ENCODE data around the gene GFER. TPM values are rescaled to one million over a fixed set of nuclear protein-coding genes. Genes with fewer than 3 reads are reported as not detected.

GFER gene
- total RNA-seq, 3 donors from 2014 or later, result 34.9 to 50.0 (median 47.2) TPM

- peaks cover 24% of the 10 kb centered on the region for H3K36me3 Mint-ChIP-seq (ENCODE audit: insufficient read depth)
- H3K4me3 Mint-ChIP-seq, result peak overlapping the region; percentile 26
- no peak for DNase-seq
- peaks cover 4% of the 10 kb centered on the region for H3K27me3 Mint-ChIP-seq (ENCODE audit: low read depth)
- H3K4me1 Mint-ChIP-seq (ENCODE audit: low read depth), result peaks cover 22% of the 10 kb centered on the region
- ATAC-seq, result no peak
- H3K9me3 Mint-ChIP-seq, result no peaks in the 10 kb centered on the region
Measured at GRCh38 chr16:1975432-1976215, 8.4 kb upstream of the GFER start.

- peaks cover 8% of the 10 kb centered on the region for H3K27me3 Mint-ChIP-seq (ENCODE audit: low read depth)
- H3K4me3 Mint-ChIP-seq, result peak overlapping the region; percentile 26
- H3K4me1 Mint-ChIP-seq (ENCODE audit: low read depth), result peaks cover 18% of the 10 kb centered on the region
- H3K36me3 Mint-ChIP-seq (ENCODE audit: insufficient read depth), result peaks cover 24% of the 10 kb centered on the region
- DNase-seq, result no peak
- ATAC-seq, result no peak
- H3K9me3 Mint-ChIP-seq, result no peaks in the 10 kb centered on the region
Measured at GRCh38 chr16:1976216-1976520, 7.8 kb upstream of the GFER start.

GRCh38 chr16:1976951-1977874 lies 6.8 kb upstream of the GFER start:
- H3K4me3 Mint-ChIP-seq, result no peak overlapping the region
- no peak for ATAC-seq
- no peaks in the 10 kb centered on the region for H3K9me3 Mint-ChIP-seq
- H3K36me3 Mint-ChIP-seq (ENCODE audit: insufficient read depth), result peaks cover 24% of the 10 kb centered on the region
- DNase-seq, result no peak
- H3K27me3 Mint-ChIP-seq (ENCODE audit: low read depth), result peaks cover 13% of the 10 kb centered on the region
- H3K4me1 Mint-ChIP-seq (ENCODE audit: low read depth), result peaks cover 12% of the 10 kb centered on the region

- Mint-ChIP-seq H3K9me3 (no peaks in the 10 kb centered on the region), H3K36me3 (ENCODE audit: insufficient read depth) (peaks cover 21% of the 10 kb centered on the region), H3K4me1 (ENCODE audit: low read depth) (peaks cover 10% of the 10 kb centered on the region), H3K4me3 (no peak overlapping the region), H3K27me3 (ENCODE audit: low read depth) (peaks cover 13% of the 10 kb centered on the region)
- ATAC-seq, result no peak
- DNase-seq, result no peak
Measured at GRCh38 chr16:1977875-1978268, 6.1 kb upstream of the GFER start.

GRCh38 chr16:1978476-1979120 lies 5.4 kb upstream of the GFER start:
- ATAC-seq, result no peak
- H3K27me3 Mint-ChIP-seq (ENCODE audit: low read depth), result peaks cover 16% of the 10 kb centered on the region
- H3K4me3 Mint-ChIP-seq, result no peak overlapping the region
- peaks cover 21% of the 10 kb centered on the region for H3K36me3 Mint-ChIP-seq (ENCODE audit: insufficient read depth)
- DNase-seq, result no peak
- no peaks in the 10 kb centered on the region for H3K9me3 Mint-ChIP-seq
- H3K4me1 Mint-ChIP-seq (ENCODE audit: low read depth), result peaks cover 8% of the 10 kb centered on the region

DNA sequence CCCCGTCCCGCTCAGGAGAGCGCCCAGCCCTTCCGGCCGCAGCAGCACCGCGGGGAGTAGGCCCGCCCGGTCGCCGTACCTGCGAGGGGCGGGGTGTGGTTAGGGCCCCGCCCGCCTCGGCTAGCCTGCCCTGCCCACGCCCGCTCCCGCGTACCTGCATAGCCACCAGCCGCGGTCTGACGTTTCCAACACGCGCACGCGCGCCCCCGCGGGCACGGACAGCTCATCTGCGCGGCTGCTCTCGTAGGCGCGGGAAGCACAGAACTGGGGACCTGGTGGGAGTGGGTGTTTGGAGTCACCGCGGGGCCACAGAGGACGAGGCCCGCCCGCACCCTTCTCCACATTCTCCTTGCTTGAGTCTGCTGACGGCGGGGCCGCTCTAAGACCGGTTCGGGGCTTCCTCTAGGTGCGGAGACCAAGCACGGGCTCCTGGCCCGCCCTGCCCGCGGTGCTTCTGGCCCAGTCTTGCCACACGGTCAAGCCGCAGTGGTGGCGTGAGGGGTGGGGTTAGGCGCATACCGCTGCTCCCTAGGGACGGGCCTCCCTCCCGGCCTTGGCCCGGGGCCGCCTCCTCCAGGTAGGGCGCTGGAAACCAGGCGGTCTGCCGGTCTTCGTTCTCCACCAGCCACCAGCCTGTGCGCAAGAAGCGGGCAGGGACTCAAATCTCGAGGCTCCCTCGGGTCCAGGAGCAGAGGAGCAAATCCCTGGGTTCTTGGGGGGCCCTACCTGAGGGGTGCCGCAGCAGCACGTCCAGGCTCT lies 4.5 kb upstream of the GFER start:
- ATAC-seq (peak in 1 of 2 donors; percentile 9), DNase-seq (peak; percentile 55)
- Mint-ChIP-seq H3K4me1 (ENCODE audit: low read depth) (peaks cover 8% of the 10 kb centered on the region), H3K9me3 (no peaks in the 10 kb centered on the region), H3K36me3 (ENCODE audit: insufficient read depth) (peaks cover 21% of the 10 kb centered on the region), H3K27me3 (ENCODE audit: low read depth) (peaks cover 16% of the 10 kb centered on the region), H3K4me3 (no peak overlapping the region)

DNA sequence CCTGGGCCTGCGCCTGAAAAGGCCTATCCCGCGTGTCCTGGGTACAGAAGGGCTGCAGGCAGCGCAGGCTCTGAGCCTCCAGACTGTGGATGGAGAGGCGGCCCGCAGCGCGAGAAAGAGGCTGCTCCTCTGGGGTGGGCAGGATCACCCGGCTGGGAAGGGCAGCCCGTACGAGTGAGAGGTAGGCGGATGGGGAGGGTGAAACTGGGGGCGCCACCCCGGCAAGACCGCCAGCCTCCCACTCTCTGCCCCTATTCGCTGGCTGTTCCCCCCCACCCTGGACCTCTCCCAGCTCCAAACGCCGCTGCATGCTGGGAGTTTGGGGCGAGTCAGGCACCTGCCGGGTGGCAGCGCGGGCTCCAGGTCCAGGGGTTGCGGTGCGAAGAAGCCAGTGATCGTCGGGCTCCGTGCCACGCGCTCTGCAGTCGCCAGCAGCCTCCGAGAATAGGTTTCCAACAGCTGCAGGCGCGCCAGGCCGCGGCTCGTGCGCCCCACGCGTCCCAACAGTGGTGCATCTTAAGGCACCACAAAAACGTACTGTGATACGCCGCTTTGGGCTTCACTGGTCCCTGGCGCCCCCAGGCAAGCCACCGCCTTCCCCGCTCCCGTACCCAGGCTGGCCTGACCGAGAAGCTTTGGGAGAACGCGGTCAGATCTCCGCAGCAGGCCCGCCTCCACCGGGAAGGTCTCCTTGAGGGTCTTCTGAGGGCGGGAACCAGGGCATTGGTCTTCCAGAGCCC lies 3.8 kb upstream of the GFER start:
- peaks cover 16% of the 10 kb centered on the region for H3K27me3 Mint-ChIP-seq (ENCODE audit: low read depth)
- no peaks in the 10 kb centered on the region for H3K9me3 Mint-ChIP-seq
- ATAC-seq, result no peak
- no peak for DNase-seq
- H3K36me3 Mint-ChIP-seq (ENCODE audit: insufficient read depth), result peaks cover 16% of the 10 kb centered on the region
- peaks cover 15% of the 10 kb centered on the region for H3K4me1 Mint-ChIP-seq (ENCODE audit: low read depth)
- H3K4me3 Mint-ChIP-seq, result no peak overlapping the region

- H3K36me3 Mint-ChIP-seq (ENCODE audit: insufficient read depth), result peaks cover 13% of the 10 kb centered on the region
- H3K9me3 Mint-ChIP-seq, result no peaks in the 10 kb centered on the region
Measured at GRCh38 chr16:1980770-1981087, 3.3 kb upstream of the GFER start.

GRCh38 chr16:1981398-1981836 lies 2.6 kb upstream of the GFER start, which contains the start of gene NOXO1:
Gene NOXO1, minus strand, starts transcription at chr16:1981469. Its CDS starts 290 bp downstream, at chr16:1981179.
- H3K36me3 Mint-ChIP-seq (ENCODE audit: insufficient read depth), result peaks cover 8% of the 10 kb centered on the region
- ATAC-seq, result no peak
- peak within 1 kb of the TSS; percentile 78 for H3K4me3 Mint-ChIP-seq

More at GRCh38 chr16:1980770-1981087, 3.3 kb upstream of the GFER start:
- Mint-ChIP-seq H3K27me3 (ENCODE audit: low read depth) (peaks cover 16% of the 10 kb centered on the region), H3K4me3 (no peak overlapping the region), H3K4me1 (ENCODE audit: low read depth) (peaks cover 18% of the 10 kb centered on the region)
- DNase-seq (no peak), ATAC-seq (no peak)

DNA sequence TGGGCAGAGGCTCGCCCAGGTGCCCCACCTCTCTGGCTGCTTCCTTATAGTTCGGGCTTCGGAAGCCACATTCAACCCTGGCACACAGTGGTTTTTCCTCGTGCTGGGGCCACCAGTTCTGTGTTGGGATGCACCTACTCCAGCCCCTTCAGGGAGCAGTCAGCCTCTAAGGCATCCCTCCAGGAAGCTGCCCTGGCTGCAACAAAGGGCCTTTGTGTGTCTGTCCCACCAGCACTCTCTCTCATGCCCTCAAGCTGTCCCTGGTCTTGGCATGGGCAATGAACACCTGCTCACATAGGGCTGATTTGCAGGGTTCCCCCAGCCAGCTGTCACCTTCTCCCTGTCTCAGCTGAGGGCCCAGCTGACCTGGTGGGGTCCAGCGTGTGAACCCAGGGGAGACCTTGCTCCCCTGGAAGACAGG lies 2.0 kb upstream of the GFER start:
- no peaks in the 10 kb centered on the region for H3K9me3 Mint-ChIP-seq

More at GRCh38 chr16:1981398-1981836, 2.6 kb upstream of the GFER start, which contains the start of gene NOXO1:
- Mint-ChIP-seq H3K4me1 (ENCODE audit: low read depth) (peaks cover 18% of the 10 kb centered on the region), H3K9me3 (no peaks in the 10 kb centered on the region), H3K27me3 (ENCODE audit: low read depth) (peaks cover 16% of the 10 kb centered on the region)
- no peak for DNase-seq

DNA sequence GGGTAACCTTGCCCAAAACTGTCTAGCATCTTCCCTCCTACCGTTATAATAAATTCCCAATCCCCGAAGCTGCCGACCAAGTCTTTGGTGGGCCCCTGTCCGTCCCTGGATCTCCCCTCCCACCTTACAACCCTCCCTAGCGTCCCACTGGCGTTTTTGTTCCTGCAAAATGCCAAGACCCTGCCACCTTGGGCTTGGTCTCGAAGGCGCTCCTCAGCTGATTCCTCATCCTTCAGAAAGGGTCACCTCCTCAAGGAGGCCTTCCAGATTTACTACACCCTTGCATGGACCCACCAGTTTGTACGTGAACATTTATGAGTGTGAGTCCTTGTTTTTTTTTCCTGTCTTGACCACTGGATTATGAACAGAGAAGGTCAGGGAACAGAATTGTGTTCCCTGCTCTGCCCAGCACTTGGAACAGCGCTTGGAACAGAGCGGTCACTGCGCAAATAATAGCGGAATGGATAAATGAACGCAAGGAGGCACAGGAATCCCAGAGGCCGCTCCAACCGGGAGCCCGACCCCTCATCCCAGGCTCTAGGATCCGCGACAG lies 926 bp upstream of the GFER start:
- H3K9me3 Mint-ChIP-seq, result no peaks in the 10 kb centered on the region
- no peak for DNase-seq
- peak overlapping the region; percentile 78 for H3K4me3 Mint-ChIP-seq
- peaks cover 18% of the 10 kb centered on the region for H3K4me1 Mint-ChIP-seq (ENCODE audit: low read depth)
- H3K36me3 Mint-ChIP-seq (ENCODE audit: insufficient read depth), result peaks cover 5% of the 10 kb centered on the region
- no peak for ATAC-seq
- peaks cover 16% of the 10 kb centered on the region for H3K27me3 Mint-ChIP-seq (ENCODE audit: low read depth)

More for the DNA sequence above, 2.0 kb upstream of the GFER start:
- Mint-ChIP-seq H3K4me1 (ENCODE audit: low read depth) (peaks cover 18% of the 10 kb centered on the region), H3K27me3 (ENCODE audit: low read depth) (peaks cover 16% of the 10 kb centered on the region), H3K4me3 (no peak overlapping the region), H3K36me3 (ENCODE audit: insufficient read depth) (peaks cover 8% of the 10 kb centered on the region)
- ATAC-seq (no peak), DNase-seq (no peak)

DNA sequence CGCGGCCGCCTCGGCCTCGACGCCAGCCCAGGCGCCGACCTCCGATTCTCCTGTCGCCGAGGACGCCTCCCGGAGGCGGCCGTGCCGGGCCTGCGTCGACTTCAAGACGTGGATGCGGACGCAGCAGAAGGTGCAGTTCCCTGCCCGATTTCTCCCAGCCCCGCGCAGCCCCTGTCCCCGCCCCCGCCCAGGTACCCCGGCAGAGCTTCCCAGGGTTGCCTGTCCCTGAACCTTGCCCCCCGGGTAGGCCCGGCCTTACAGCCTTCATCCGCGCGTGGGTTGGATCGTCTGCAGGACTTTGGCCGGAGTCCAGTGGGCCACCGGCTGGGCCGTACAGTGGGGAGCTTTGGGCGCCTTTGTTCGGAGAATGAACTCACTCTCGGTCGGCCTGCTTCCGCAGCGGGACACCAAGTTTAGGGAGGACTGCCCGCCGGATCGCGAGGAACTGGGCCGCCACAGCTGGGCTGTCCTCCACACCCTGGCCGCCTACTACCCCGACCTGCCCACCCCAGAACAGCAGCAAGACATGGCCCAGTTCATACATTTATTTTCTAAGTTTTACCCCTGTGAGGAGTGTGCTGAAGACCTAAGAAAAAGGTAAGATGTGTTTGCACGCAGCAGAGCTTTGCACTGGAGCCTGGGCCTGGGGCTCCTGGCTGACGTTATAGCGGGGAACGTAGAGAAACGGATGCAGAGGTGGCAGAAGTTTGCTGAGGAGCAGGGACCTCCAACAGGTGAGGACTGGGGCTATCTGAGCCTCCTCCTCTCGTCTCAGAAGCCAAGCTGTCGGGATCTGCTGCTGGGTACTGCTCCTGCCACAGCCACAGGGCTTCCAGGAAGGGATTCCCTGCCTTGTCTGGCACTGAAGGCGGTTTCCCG lies 593 bp downstream of the GFER start:
- Mint-ChIP-seq H3K36me3 (ENCODE audit: insufficient read depth) (peaks cover 3% of the 10 kb centered on the region), H3K9me3 (no peaks in the 10 kb centered on the region), H3K4me3 (peak overlapping the region; percentile 83), H3K27me3 (ENCODE audit: low read depth) (peaks cover 27% of the 10 kb centered on the region), H3K4me1 (ENCODE audit: low read depth) (peaks cover 20% of the 10 kb centered on the region)
- ATAC-seq, result peak; percentile 37 to 39
- no peak for DNase-seq
